Measurements from ENCODE around the gene HTD2.

The HTD2 gene

GRCh38 chr3:58358808-58359207 lies 52.5 kb downstream of the HTD2 start:
- no peak for DNase-seq (ENCODE audit: low read depth)

GRCh38 chr3:58359621-58360020 lies 53.3 kb downstream of the HTD2 start:
- DNase-seq (ENCODE audit: low read depth): no peak

GRCh38 chr3:58361866-58362265 lies 55.5 kb downstream of the HTD2 start:
- DNase-seq (ENCODE audit: low read depth): no peak

- DNase-seq (ENCODE audit: low read depth): no peak
Observed at GRCh38 chr3:58366699-58367098, 60.4 kb downstream of the HTD2 start.

- no peak for DNase-seq (ENCODE audit: low read depth)
Observed at GRCh38 chr3:58369038-58369437, 62.7 kb downstream of the HTD2 start.
